Coronary artery (tissue), 2 donors: ENCODE measurements around the gene CCDC87.
A peak's percentile ranks its signal among the peaks of the same experiment; 100 is the strongest.

Experiments
- DNase-seq: peaks from one replicate; pipeline ENCODE4 v3.0.0-alpha.2; 2017; ENCODE audit warnings: low spot score
- H3K27ac ChIP-seq, 2 donors: fragments of 200-600 bp; sonication (generic); one replicate each; pipeline ENCODE4 v1.5.1; 2016 to 2019
- H3K4me3 ChIP-seq: fragments of 200-600 bp; sonication (generic); 2 replicates; pipeline ENCODE4 v1.5.1; 2016; ENCODE audit warnings: mild to moderate bottlenecking, moderate library complexity
- TF ChIP-seq, protein P1 (sequence below): fragments of 200-600 bp; sonication (generic); IDR thresholded peaks from one replicate; pipeline ENCODE4 v1.5.1; 2019; ENCODE audit warnings: antibody characterized with exemption

Gene CCDC87

DNA sequence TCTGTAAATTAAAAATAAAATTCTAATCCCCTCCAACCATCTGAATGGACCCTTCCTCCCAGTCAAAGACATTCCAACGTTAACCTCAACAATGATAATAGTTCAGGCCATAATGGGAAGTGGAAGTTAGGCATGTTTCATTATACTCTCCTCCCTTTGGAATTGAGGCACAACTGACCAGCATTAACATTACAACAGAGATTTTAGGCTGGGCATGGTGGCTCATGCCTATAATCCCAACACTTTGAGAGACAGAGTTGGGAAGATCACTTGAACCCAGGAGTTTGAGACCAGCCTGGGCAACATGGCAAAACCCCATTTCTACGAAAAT lies 22.0 kb downstream of the CCDC87 start:
- DNase-seq: no peak
- TF ChIP-seq, protein P1, sequence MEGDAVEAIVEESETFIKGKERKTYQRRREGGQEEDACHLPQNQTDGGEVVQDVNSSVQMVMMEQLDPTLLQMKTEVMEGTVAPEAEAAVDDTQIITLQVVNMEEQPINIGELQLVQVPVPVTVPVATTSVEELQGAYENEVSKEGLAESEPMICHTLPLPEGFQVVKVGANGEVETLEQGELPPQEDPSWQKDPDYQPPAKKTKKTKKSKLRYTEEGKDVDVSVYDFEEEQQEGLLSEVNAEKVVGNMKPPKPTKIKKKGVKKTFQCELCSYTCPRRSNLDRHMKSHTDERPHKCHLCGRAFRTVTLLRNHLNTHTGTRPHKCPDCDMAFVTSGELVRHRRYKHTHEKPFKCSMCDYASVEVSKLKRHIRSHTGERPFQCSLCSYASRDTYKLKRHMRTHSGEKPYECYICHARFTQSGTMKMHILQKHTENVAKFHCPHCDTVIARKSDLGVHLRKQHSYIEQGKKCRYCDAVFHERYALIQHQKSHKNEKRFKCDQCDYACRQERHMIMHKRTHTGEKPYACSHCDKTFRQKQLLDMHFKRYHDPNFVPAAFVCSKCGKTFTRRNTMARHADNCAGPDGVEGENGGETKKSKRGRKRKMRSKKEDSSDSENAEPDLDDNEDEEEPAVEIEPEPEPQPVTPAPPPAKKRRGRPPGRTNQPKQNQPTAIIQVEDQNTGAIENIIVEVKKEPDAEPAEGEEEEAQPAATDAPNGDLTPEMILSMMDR: no peak
- Histone ChIP-seq H3K4me3 (no peak overlapping the region), H3K27ac (no peak overlapping the region)

DNA sequence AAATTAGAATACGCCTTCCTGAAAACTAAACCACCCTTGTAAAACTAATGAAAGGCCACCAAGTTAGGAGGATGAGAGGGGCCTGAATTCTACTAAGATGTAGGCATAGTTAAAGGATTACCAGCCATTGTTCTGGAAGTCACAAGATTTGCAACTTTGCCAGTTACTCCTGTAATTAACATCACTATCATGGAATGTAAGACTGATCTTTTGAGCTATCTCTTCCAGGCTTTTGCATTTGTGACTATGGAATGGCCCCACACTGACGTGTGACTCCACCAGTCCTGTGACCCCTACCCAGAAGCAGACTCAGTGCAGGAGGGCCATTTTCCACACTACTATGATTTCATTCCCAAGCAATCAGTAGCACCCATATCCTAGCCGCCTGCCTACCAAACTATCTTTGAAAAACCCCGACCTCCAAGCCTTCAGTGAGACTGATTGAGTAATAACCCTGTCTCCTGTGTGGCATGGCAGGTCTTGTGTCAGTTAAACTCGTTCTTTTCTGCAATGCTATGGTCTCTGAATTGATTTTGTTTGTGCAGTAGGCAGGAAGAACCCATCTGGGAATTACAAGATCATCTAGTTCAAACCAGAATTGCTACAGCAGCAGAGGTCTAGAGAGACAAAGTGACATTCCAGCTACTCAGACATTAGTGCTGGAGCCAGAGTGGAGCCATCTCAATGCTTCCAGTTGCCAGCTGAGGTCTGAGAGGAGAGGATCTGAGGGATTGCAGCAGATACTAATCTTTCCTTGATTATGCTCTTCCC lies 22.6 kb downstream of the CCDC87 start:
- DNase-seq: no peak
- Histone ChIP-seq H3K4me3 (no peak overlapping the region), H3K27ac (no peak overlapping the region)
- TF ChIP-seq, protein P1: no peak

DNA sequence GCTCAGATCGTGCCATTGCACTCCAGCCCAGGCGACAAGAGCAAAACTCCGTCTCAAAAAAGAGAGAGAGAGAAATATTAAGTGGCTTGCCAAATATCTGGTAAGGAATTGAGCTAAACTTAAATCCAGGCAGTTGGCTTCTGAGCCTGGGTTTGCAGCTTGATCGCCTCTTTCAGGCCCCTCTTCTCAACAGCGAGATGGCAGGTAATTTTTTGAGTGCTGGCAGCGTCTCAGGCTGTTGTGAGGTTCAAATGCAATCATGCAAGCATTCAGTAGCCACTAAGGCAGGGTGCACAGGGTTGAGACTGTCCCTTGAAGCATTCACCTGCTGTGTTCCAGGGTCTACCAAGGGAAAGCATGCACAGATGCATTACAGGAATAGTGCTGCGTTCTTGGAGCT lies 23.8 kb downstream of the CCDC87 start:
- H3K27ac ChIP-seq: no peak overlapping the region
- no peak overlapping the region for H3K4me3 ChIP-seq
- DNase-seq: peak; percentile 67
- TF ChIP-seq, protein P1: no peak

DNA sequence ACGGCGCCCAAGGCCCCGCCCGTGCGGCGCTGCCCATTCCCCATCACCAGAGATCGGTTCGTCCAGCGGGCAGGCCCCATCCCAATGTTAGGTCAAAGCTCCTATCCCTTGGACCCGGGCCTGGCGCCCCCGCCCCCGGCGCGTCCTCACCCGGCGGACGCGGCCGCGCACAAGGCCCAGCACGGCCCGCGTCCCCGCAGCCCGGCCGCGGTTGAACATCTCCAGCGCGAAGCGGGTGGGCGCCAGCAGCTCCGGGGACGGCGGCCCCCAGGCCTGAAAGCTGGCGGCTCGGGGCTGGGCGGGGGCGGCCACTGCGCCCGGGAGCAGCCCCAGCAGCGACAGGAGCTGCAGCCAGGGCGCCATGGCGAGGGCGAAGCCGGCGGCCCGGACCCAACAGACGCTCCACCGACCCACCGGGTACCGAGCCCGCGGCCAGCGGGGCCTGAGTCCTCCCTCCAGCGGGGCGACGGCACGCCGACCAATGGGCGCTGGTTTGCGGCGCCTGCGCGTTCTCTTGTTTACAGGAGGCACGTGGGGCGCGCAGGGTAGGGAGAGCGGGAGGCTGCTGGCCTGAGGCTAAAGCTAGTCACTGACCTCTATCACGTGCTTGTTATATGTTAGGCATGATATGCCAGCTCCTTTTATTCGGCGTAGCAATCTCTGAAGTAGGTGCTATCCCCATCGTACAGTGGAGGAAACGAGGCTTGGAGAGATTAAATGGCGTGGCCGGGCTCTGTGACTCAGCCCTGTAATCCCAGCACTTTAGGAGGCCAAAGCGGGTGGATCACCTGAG lies 24.5 kb downstream of the CCDC87 start, which contains the start of gene CTSF:
Gene CTSF, minus strand, starts transcription at position 483 of the 793 bp plus-strand sequence. Its CDS starts 120 bp downstream, at position 363.
- TF ChIP-seq, protein P1: no peak
- DNase-seq: peak; percentile 84
- Histone ChIP-seq H3K4me3 (peak within 1 kb of the TSS; percentile 91), H3K27ac (peak within 1 kb of the TSS; percentile 54 to 73)

DNA sequence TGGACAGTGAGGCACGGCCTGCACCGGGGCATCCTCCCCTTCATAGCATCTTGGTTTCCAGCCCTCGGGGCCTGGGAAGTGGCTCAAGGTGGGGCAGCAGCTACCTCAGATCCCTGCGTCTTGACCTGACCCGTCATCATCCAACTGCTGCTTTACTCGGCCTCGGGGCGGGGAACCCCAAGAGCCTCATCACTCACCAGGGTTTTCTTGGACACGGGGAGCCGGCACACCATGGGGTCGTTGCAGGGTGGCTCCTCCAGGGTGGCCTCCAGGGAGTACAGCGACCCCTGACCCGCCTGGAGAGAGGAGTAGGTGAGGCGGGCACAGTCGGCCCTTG lies 25.1 kb downstream of the CCDC87 start:
- peak; percentile 60 for DNase-seq
- Histone ChIP-seq H3K27ac (peak overlapping the region; percentile 54 to 73), H3K4me3 (peak overlapping the region; percentile 91)
- TF ChIP-seq, protein P1: no peak

DNA sequence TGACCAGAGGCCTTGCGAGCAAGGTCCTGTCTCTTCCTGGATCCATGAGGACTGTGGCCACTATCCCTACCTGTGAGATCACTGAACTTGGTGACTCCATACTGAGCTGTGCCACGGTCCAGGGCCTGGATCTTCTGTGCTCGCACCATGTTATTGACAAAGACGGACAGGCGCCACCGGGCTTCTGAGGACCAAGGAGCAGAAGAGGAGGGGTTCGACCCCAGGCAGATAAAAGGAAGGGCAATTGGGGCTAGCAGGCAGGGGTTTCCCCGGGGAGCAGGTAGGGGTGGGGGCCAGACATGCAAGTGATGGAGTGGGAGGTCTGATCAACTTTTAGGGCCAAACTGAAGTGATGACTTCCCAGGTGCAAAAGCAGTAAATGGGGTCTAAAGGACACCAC lies 26.6 kb downstream of the CCDC87 start:
- peak; percentile 67 for DNase-seq
- Histone ChIP-seq H3K27ac (no peak overlapping the region), H3K4me3 (no peak overlapping the region)
- TF ChIP-seq, protein P1: no peak
